ENCODE results near the gene NFE2L2.

GRCh38 chr2:177207101-177207500, 57.4 kb downstream of the NFE2L2 start:
- TF ChIP-seq POLR2AphosphoS5 (IDR thresholded peaks at IDR 0.05) (no peak), POLR2A (IDR thresholded peaks at IDR 0.05) (no peak)
